Ovary (tissue), 9 donors: ENCODE measurements around the gene USP6NL. TPM values are rescaled to one million over a fixed set of nuclear protein-coding genes. Genes with fewer than 3 reads are reported as not detected.

Experiments used
- DNase-seq, 5 donors: peaks; one replicate each; pipeline ENCODE4 v3.0.0-alpha.2; 2019 to 2020
- H3K27ac ChIP-seq, 2 donors: fragments of 200-600 bp; one replicate each; pipeline versions ENCODE4 v1.5.1 to v1.8.0; 2019 to 2022
- H3K27me3 ChIP-seq: fragments of 200-600 bp; one replicate; pipeline ENCODE4 v1.8.0; 2022
- H3K36me3 ChIP-seq: fragments of 200-600 bp; sonication (generic); one replicate; pipeline ENCODE4 v1.5.1; 2019
- H3K4me1 ChIP-seq: one replicate; pipeline ENCODE4 v1.8.1; 2013; ENCODE audit warnings: mild to moderate bottlenecking, moderate library complexity; ENCODE audit not compliant: insufficient read depth
- H3K4me3 ChIP-seq: fragments of 200-600 bp; sonication (generic); one replicate; pipeline ENCODE4 v1.5.1; 2017
- H3K9me3 ChIP-seq, 2 donors: fragments of 200-600 bp in 1 of 2; sonication (generic) in 1 of 2; one replicate each; pipeline versions ENCODE4 v1.5.1 to v1.8.1; 2013 to 2019; ENCODE audit warnings: mild to moderate bottlenecking in 1 of 2, moderate library complexity in 1 of 2
- EP300 ChIP-seq: sonication (generic); formaldehyde crosslinking; IDR thresholded peaks from one replicate; pipeline ENCODE4 v1.6.1; 2017; ENCODE audit warnings: antibody characterized with exemption
- POLR2A ChIP-seq: fragments of 450-650 bp; IDR thresholded peaks from one replicate; pipeline ENCODE4 v1.6.1; 2017; ENCODE audit warnings: antibody characterized with exemption, mild to moderate bottlenecking, moderate library complexity
- WGBS, 3 donors: extraction: QIAGEN DNeasy Blood & Tissue Kit in 1 of 3; methylation state at CpG; one replicate each; pipeline versions ENCODE4 v1.1.5 to v1.1.7; 2013 to 2017; 5-methylcytosine and 5-hydroxymethylcytosine counted together
- intact Hi-C, 4 donors: fragments of 100-400 bp; cut with DNase I; formaldehyde crosslinking; loops; one replicate each; pipeline versions ENCODE4 v1.11.0 to v1.15.1; 2022 to 2023
- polyA plus RNA-seq, 2 donors: library from polyadenylated mRNA; stranded (reverse); fragments of 200-250 nt in 1 of 2; fragments of 350-450 nt in 1 of 2; fragmentation: Illumina TruSeq in 1 of 2; extraction: RNeasy Lipid Tissue Mini Kit (QIAGEN cat#74804) in 1 of 2; gene quantifications; one replicate each; pipeline ENCODE4 v1.2.3, GENCODE V29; 2013 to 2014
- total RNA-seq, 7 donors: library from RNA; depleted of rRNA in 2 of 7; stranded (reverse); fragments of >200 nt in 2 of 7; fragmentation: NEBNext Ultra II Directional in 3 of 7; extraction: Animal tissue kit (Norgen Biotek cat#: 25700) in 3 of 7; gene quantifications; one replicate each; pipeline versions ENCODE4 v1.1.0 to v1.2.4, GENCODE V29; 2016 to 2023
- TF ChIP-seq, protein P1 (sequence below), 3 donors: fragments of 450-650 bp in 2 of 3; fragments of 200-600 bp in 1 of 3; IDR thresholded peaks; one replicate each; pipeline versions ENCODE4 v1.5.1 to v1.8.0; 2016 to 2022; ENCODE audit warnings: antibody characterized with exemption in 3 of 3, mild to moderate bottlenecking in 1 of 3
- donor health status: DM: no; HTN: no; CAD: no; lungs with moderate emphysema.
- donor health status: DM: no; HTN: no; CAD: no.
- donor health status: Bipolar disorder and iron deficiency.
- donor health status: DM: yes; HTN: yes; CAD: no.
- donor health status: DM: no; HTN: no; CAD: no.
- donor health status: DM: yes; HTN: yes; CAD: no.

The USP6NL gene
- total and polyA plus RNA-seq, 9 donors: 9.6 to 28.8 (median 16.3) TPM

DNA sequence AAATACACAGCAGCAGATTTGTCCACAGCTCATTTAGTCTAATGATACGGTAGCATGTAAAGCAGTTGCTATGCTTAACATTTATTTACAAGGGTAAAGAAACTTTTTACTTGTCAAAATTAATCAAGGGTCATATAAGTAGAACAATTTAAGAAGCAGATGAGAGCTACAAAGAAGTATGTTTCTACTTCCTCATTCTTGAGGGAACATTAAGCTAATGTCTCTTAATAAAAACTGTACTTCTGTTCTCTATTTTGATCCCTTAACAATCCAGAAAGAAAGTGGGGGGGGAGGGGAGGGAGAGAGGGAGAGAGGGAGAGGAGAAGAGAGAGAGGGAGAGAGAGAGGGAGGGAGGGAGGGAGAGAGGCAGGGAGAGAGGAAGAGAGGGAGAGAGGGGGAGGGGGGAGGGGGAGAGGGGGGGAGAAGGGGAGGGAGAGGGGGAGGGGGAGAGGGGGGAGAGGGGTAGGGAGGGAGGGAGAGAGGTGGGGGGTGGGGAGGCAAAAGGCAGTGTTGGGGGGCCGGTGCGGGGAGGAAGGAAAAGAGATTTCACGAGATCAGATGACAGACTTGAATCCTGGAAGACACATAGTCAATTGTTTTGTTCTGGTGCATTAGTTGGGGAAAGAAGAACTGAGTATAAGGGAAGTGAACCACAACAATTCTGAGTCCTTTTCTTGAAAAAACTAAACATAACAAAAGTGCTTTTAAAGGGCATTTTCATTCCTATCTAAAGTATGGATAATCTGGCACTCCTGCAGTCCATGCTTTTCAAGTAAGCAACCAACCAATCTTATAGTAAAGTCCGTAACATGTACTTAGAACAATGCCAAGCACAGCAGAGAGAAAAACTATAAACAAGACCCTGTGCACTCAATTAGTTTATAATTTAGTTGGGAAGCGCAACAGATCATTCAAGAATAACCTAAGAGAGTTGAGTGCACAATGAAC lies 128.0 kb downstream of the USP6NL start:
- intact Hi-C loops: no loop called here
- 95 to 97% (median 96%) methylated on average over 6 of the region's 6 CpGs for WGBS, 3 donors
- no peak overlapping the region for H3K27ac ChIP-seq

DNA sequence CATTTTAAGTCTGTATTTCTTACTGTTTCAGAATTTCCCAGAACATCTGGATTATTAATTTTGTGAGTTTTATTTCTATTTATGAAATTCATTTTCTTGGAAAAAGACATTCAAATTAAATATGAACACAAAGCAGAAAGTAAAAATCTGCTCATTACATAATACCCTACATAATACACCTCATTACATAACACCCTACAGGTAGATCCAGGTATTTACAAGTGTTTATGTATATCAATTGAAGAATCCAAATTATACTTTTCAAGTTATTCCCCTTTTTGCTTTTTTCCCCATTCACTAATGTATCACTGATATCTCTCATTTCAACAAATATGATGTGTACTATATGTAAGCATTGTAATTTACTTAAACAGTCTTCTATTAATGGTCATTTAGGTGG lies 129.1 kb downstream of the USP6NL start:
- TF ChIP-seq, protein P1, sequence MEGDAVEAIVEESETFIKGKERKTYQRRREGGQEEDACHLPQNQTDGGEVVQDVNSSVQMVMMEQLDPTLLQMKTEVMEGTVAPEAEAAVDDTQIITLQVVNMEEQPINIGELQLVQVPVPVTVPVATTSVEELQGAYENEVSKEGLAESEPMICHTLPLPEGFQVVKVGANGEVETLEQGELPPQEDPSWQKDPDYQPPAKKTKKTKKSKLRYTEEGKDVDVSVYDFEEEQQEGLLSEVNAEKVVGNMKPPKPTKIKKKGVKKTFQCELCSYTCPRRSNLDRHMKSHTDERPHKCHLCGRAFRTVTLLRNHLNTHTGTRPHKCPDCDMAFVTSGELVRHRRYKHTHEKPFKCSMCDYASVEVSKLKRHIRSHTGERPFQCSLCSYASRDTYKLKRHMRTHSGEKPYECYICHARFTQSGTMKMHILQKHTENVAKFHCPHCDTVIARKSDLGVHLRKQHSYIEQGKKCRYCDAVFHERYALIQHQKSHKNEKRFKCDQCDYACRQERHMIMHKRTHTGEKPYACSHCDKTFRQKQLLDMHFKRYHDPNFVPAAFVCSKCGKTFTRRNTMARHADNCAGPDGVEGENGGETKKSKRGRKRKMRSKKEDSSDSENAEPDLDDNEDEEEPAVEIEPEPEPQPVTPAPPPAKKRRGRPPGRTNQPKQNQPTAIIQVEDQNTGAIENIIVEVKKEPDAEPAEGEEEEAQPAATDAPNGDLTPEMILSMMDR (IDR thresholded peaks at IDR 0.05): no peak
- TF ChIP-seq POLR2A: no peak
- TF ChIP-seq EP300: no peak
- no peaks in the 10 kb centered on the region for H3K9me3 ChIP-seq
- H3K27ac ChIP-seq: no peak overlapping the region
- no peak overlapping the region for H3K4me3 ChIP-seq
- H3K36me3 ChIP-seq: no peaks in the 10 kb centered on the region
- H3K4me1 ChIP-seq: peaks cover 4% of the 10 kb centered on the region
- no peak for DNase-seq
- H3K27me3 ChIP-seq: no peaks in the 10 kb centered on the region
- intact Hi-C loops: no loop called here

More for the DNA sequence above, 128.0 kb downstream of the USP6NL start:
- Histone ChIP-seq H3K27me3 (no peaks in the 10 kb centered on the region), H3K4me3 (no peak overlapping the region), H3K9me3 (no peaks in the 10 kb centered on the region), H3K36me3 (no peaks in the 10 kb centered on the region), H3K4me1 (peaks cover 4% of the 10 kb centered on the region)
- TF ChIP-seq POLR2A (no peak), EP300 (no peak)
- TF ChIP-seq, protein P1 (IDR thresholded peaks at IDR 0.05): no peak
- DNase-seq: no peak

DNA sequence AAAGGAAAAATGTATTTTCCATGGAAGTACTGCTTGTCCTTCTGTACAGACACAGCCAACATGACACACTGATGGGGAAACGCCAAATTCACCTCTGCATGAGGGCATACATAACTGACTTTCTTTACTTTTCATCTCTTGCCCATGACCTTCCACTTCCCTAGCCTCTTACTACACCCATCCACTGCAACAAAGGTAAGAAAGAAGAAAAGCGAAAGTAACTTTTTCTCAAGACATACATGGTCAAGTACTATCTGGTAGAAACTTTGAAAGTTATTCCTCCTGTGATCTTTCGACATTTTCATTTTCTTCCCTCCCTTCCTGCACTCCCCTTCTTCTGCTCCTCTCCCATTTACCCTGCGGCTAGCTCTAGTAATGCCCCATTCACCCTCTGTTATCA lies 130.8 kb downstream of the USP6NL start:
- WGBS, 3 donors: 70 to 81% (median 74%) methylated on average over 4 of the region's 4 CpGs
- H3K36me3 ChIP-seq: no peaks in the 10 kb centered on the region
- no peak overlapping the region for H3K4me3 ChIP-seq
- no peak for DNase-seq
- intact Hi-C loops: no loop called here
- H3K27ac ChIP-seq: no peak overlapping the region
- no peaks in the 10 kb centered on the region for H3K27me3 ChIP-seq
- H3K4me1 ChIP-seq: peaks cover 4% of the 10 kb centered on the region
- no peaks in the 10 kb centered on the region for H3K9me3 ChIP-seq
- TF ChIP-seq, protein P1 (IDR thresholded peaks at IDR 0.05): no peak
- TF ChIP-seq EP300 (no peak), POLR2A (no peak)

DNA sequence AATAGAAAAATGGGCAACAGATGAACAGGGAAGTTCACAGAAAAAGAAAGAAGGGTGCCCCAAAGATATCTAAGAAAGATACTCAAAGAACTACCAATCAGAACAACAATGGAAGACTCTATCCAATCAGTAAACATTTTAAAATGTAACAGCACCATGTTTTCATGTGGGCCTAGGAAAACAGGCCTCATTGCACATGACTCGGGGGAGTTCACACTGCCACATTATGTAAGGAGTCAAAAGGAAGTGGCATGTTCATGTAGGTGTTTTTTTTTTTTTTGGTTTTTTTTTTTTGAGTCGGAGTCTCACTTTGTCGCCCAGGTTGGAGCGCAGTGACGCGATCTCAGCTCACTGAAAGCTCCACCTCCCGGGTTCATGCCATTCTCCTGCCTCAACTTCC lies 132.2 kb downstream of the USP6NL start:
- no peak overlapping the region for H3K4me3 ChIP-seq
- TF ChIP-seq, protein P1 (IDR thresholded peaks at IDR 0.05): no peak
- TF ChIP-seq EP300 (no peak), POLR2A (no peak)
- no peak overlapping the region for H3K27ac ChIP-seq
- intact Hi-C loops: no loop called here
- no peak for DNase-seq
- no peaks in the 10 kb centered on the region for H3K27me3 ChIP-seq
- WGBS, 3 donors: 96 to 99% (median 98%) methylated on average over 7 of the region's 7 CpGs
- H3K36me3 ChIP-seq: no peaks in the 10 kb centered on the region
- peaks cover 4% of the 10 kb centered on the region for H3K4me1 ChIP-seq
- H3K9me3 ChIP-seq: no peaks in the 10 kb centered on the region
